Neural progenitor cell (in vitro differentiated cells): ENCODE results near the gene TOPORS. TPM values are rescaled to one million over a fixed set of nuclear protein-coding genes. Genes with fewer than 3 reads are reported as not detected.

Experiments used
- DNase-seq: peaks from one replicate; pipeline ENCODE4 v3.0.0-alpha.2; 2016; ENCODE audit warnings: low spot score
- H2AFZ ChIP-seq: fragments of 200-600 bp; sonication (generic); replicated peaks from 2 replicates; pipeline ENCODE4 v1.6.1; 2016; ENCODE audit warnings: antibody characterized with exemption
- H3F3A ChIP-seq: fragments of 200-600 bp; sonication (generic); 2 replicates; pipeline ENCODE4 v1.6.1; 2016; ENCODE audit warnings: antibody characterized with exemption, low read depth
- H3K27ac ChIP-seq: fragments of 200-600 bp; sonication (generic); 2 replicates; pipeline ENCODE4 v1.5.1; 2016; ENCODE audit warnings: mild to moderate bottlenecking
- H3K27me3 ChIP-seq: fragments of 200-600 bp; sonication (generic); 2 replicates; pipeline ENCODE4 v1.6.1; 2016; ENCODE audit warnings: mild to moderate bottlenecking, moderate library complexity
- H3K36me3 ChIP-seq: fragments of 200-600 bp; sonication (generic); 2 replicates; pipeline ENCODE4 v1.5.1; 2016
- H3K4me1 ChIP-seq: fragments of 200-600 bp; sonication (generic); 2 replicates; pipeline ENCODE4 v1.6.1; 2016; ENCODE audit warnings: mixed run types
- H3K4me2 ChIP-seq: fragments of 200-600 bp; sonication (generic); 2 replicates; pipeline ENCODE4 v1.6.1; 2016
- H3K4me3 ChIP-seq: fragments of 200-600 bp; sonication (generic); 2 replicates; pipeline ENCODE4 v1.5.1; 2016
- H3K79me2 ChIP-seq: fragments of 200-600 bp; sonication (generic); 2 replicates; pipeline ENCODE4 v1.6.1; 2016; ENCODE audit warnings: low read depth
- H3K9ac ChIP-seq: fragments of 200-600 bp; sonication (generic); 2 replicates; pipeline ENCODE4 v1.6.1; 2016
- H3K9me3 ChIP-seq: fragments of 200-600 bp; sonication (generic); 2 replicates; pipeline ENCODE4 v1.5.1; 2016; ENCODE audit warnings: low read depth
- H4K20me1 ChIP-seq: fragments of 200-600 bp; sonication (generic); 2 replicates; pipeline ENCODE4 v1.6.1; 2016; ENCODE audit warnings: low read depth
- H3K27ac Mint-ChIP-seq: 3 replicates; pipeline ENCODE4 v1.8.0; 2021; ENCODE audit warnings: mixed read lengths
- H3K27me3 Mint-ChIP-seq: 2 replicates; pipeline ENCODE4 v1.8.0; 2022; ENCODE audit warnings: low read depth, mild to moderate bottlenecking, inconsistent platforms, moderate library complexity, mixed read lengths; ENCODE audit not compliant: insufficient read depth
- H3K36me3 Mint-ChIP-seq: 3 replicates; pipeline ENCODE4 v1.8.0; 2021; ENCODE audit warnings: mixed read lengths
- H3K4me1 Mint-ChIP-seq: 3 replicates; pipeline ENCODE4 v1.8.0; 2021; ENCODE audit warnings: mixed read lengths
- H3K4me3 Mint-ChIP-seq: 3 replicates; pipeline ENCODE4 v1.8.0; 2021; ENCODE audit warnings: mild to moderate bottlenecking, moderate library complexity, mixed read lengths
- H3K9me3 Mint-ChIP-seq: 3 replicates; pipeline ENCODE4 v1.8.0; 2020; ENCODE audit warnings: mixed read lengths
- CTCF ChIP-seq: fragments of 200-600 bp; sonication (generic); IDR thresholded peaks from 2 replicates; pipeline ENCODE4 v1.5.1; 2017; ENCODE audit warnings: antibody characterized with exemption, mild to moderate bottlenecking
- EZH2 ChIP-seq: fragments of 200-600 bp; sonication (generic); IDR thresholded peaks from 2 replicates; pipeline ENCODE4 v1.6.1; 2017; ENCODE audit warnings: antibody characterized with exemption, mild to moderate bottlenecking, moderate library complexity
- EZH2phosphoT487 ChIP-seq: fragments of 200-600 bp; sonication (generic); IDR thresholded peaks from 2 replicates; pipeline ENCODE4 v1.6.1; 2017; ENCODE audit warnings: antibody characterized with exemption
- total RNA-seq: library from RNA; depleted of rRNA; stranded (reverse); fragments of >200 nt; gene quantifications from 2 replicates; pipeline ENCODE4 v1.2.3, GENCODE V29; 2015; ENCODE audit warnings: low replicate concordance

TOPORS gene
- total RNA-seq, 1 donor from 2014 or later: 51.3 TPM

- no peaks in the 10 kb centered on the region for H3K27me3 ChIP-seq
- no peaks in the 10 kb centered on the region for H3K9me3 ChIP-seq
- H3K79me2 ChIP-seq: peaks cover 31% of the 10 kb centered on the region
- H3K27ac ChIP-seq: no peak overlapping the region
- H4K20me1 ChIP-seq: no peaks in the 10 kb centered on the region
- H3K9ac ChIP-seq: no peak overlapping the region
- H3K4me1 ChIP-seq: peaks cover 2% of the 10 kb centered on the region
- no peak for TF ChIP-seq EZH2
- no peak for TF ChIP-seq CTCF
- TF ChIP-seq EZH2phosphoT487: no peak
- H3K4me3 ChIP-seq: no peak overlapping the region
- Mint-ChIP-seq H3K4me1 (peaks cover 2% of the 10 kb centered on the region), H3K27ac (no peak overlapping the region), H3K4me3 (no peak overlapping the region), H3K36me3 (no peaks in the 10 kb centered on the region), H3K9me3 (no peaks in the 10 kb centered on the region), H3K27me3 (no peaks in the 10 kb centered on the region)
- H3F3A ChIP-seq: no peaks in the 10 kb centered on the region
- DNase-seq: no peak
- H2AFZ ChIP-seq: no peak overlapping the region
- H3K36me3 ChIP-seq: no peaks in the 10 kb centered on the region
- H3K4me2 ChIP-seq: no peak overlapping the region
Measured at GRCh38 chr9:32558408-32558934, 6.1 kb upstream of the TOPORS start.

DNA sequence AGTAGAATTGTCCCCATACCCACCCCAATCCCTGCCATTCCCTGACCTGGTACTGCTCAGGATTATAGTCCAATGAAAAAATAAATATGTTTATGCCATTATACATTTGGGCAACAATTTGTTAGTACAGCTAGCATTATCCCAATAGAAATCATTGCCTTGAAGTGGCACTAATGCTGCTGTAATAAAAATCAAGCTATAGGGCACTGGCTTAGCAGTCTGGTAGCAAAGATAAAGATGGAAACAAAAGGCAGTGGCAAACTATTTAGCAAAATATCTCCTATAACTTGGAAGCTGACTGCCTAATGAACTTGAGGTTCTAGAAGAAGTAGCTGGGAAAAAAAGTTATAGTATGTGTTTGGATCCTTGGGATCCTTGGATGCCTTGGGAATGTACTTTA lies 2.2 kb upstream of the TOPORS start:
- Mint-ChIP-seq H3K9me3 (no peaks in the 10 kb centered on the region), H3K4me1 (peaks cover 14% of the 10 kb centered on the region), H3K36me3 (peaks cover 6% of the 10 kb centered on the region), H3K4me3 (no peak overlapping the region), H3K27me3 (peaks cover 4% of the 10 kb centered on the region), H3K27ac (no peak overlapping the region)
- no peak for DNase-seq
- TF ChIP-seq CTCF (no peak), EZH2 (no peak), EZH2phosphoT487 (no peak)
- Histone ChIP-seq H4K20me1 (peaks cover 10% of the 10 kb centered on the region), H3K4me3 (no peak overlapping the region), H3K9me3 (no peaks in the 10 kb centered on the region), H3K9ac (no peak overlapping the region), H3K4me2 (no peak overlapping the region), H3K79me2 (peaks cover 42% of the 10 kb centered on the region), H2AFZ (no peak overlapping the region), H3K36me3 (no peaks in the 10 kb centered on the region), H3K27ac (no peak overlapping the region), H3K27me3 (no peaks in the 10 kb centered on the region), H3F3A (peaks cover 26% of the 10 kb centered on the region), H3K4me1 (peaks cover 9% of the 10 kb centered on the region)

DNA sequence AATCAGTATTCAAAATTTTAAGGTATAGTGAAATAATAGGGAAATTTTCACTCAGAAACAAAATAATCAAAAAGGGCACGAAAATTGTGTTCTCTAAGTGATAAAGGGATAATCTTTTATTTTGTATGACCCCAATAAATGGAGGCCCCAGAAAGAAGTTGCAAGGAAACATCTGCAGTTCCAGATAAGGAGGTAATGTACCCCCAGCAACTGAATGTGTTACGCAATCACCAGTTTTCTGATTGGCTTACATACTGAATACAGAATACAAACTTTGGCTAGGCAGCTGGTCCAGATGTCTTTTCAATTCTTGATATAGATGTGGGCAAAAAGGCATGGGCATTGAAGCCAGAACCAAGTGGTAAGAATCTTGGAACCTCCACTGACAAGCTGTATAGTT lies 1.7 kb upstream of the TOPORS start:
- Histone ChIP-seq H2AFZ (no peak overlapping the region), H3K9ac (no peak overlapping the region), H3K4me3 (no peak overlapping the region), H4K20me1 (peaks cover 15% of the 10 kb centered on the region), H3K79me2 (peaks cover 47% of the 10 kb centered on the region), H3K27me3 (no peaks in the 10 kb centered on the region), H3F3A (peaks cover 26% of the 10 kb centered on the region), H3K4me1 (peaks cover 13% of the 10 kb centered on the region), H3K4me2 (no peak overlapping the region), H3K9me3 (no peaks in the 10 kb centered on the region), H3K36me3 (no peaks in the 10 kb centered on the region), H3K27ac (no peak overlapping the region)
- Mint-ChIP-seq H3K27ac (no peak overlapping the region), H3K27me3 (peaks cover 4% of the 10 kb centered on the region), H3K36me3 (peaks cover 10% of the 10 kb centered on the region), H3K4me3 (peak overlapping the region; percentile 44), H3K4me1 (peaks cover 18% of the 10 kb centered on the region), H3K9me3 (no peaks in the 10 kb centered on the region)
- DNase-seq: no peak
- TF ChIP-seq EZH2phosphoT487: no peak
- no peak for TF ChIP-seq EZH2
- TF ChIP-seq CTCF: no peak
